Posterior vena cava (tissue), 2 donors: Measurements from ENCODE around the gene HTR4. TPM values are rescaled to one million over a fixed set of nuclear protein-coding genes. Genes with fewer than 3 reads are reported as not detected.

Source experiments
- DNase-seq: peaks from one replicate; pipeline ENCODE4 v3.0.0-alpha.2; 2020; ENCODE audit warnings: low spot score
- intact Hi-C, 2 donors: fragments of 100-400 bp; cut with DNase I; formaldehyde crosslinking; loops; one replicate each; pipeline versions ENCODE4 v1.14.1 to v1.14.2; 2022 to 2023
- total RNA-seq, 2 donors: library from RNA; stranded (reverse); fragmentation: NEBNext Ultra II Directional; extraction: Animal tissue kit (Norgen Biotek cat#: 25700); gene quantifications; one replicate each; pipeline ENCODE4 v1.2.1, GENCODE V29; 2021
- donor health status: DM: yes; HTN: yes; CAD: no.
- donor health status: DM: yes; HTN: yes; CAD: no.

HTR4 gene
- total RNA-seq, 2 donors from 2014 or later = 0.32 to 0.33 TPM

- no peak for DNase-seq
- intact Hi-C loops = no loop called here
These were observed 33.6 kb downstream of the HTR4 start for GRCh38 chr5:148620696-148621095.

- intact Hi-C loops = no loop called here
- DNase-seq = no peak
These were observed 34.2 kb downstream of the HTR4 start for GRCh38 chr5:148620091-148620490.

GRCh38 chr5:148619484-148619883 is 34.8 kb downstream of the HTR4 start:
- no peak for DNase-seq
- intact Hi-C loops = no loop called here

- intact Hi-C loops = no loop called here
These were observed 38.6 kb downstream of the HTR4 start for GRCh38 chr5:148615644-148616275.

GRCh38 chr5:148607406-148607805 is 46.9 kb downstream of the HTR4 start:
- no peak for DNase-seq
- intact Hi-C loops = loop anchor here in 1 of 2 donors (5.0 kb wide), 1 partner anchor 570 kb away; no protein-coding TSS in a partner anchor

More at GRCh38 chr5:148615644-148616275, 38.6 kb downstream of the HTR4 start:
- DNase-seq = no peak

- intact Hi-C loops = loop anchor here in 1 of 2 donors (5.0 kb wide), 1 partner anchor 571 kb away; no protein-coding TSS in a partner anchor
- DNase-seq = no peak
These were observed 48.0 kb downstream of the HTR4 start for GRCh38 chr5:148606296-148606695.

GRCh38 chr5:148599187-148599586 is 55.1 kb downstream of the HTR4 start:
- intact Hi-C loops = no loop called here
- no peak for DNase-seq

GRCh38 chr5:148595697-148596096 is 58.6 kb downstream of the HTR4 start:
- intact Hi-C loops = no loop called here

GRCh38 chr5:148586796-148587195 is 67.5 kb downstream of the HTR4 start:
- intact Hi-C loops = no loop called here

More at GRCh38 chr5:148595697-148596096, 58.6 kb downstream of the HTR4 start:
- no peak for DNase-seq

GRCh38 chr5:148585988-148586387 is 68.3 kb downstream of the HTR4 start:
- no peak for DNase-seq
- intact Hi-C loops = no loop called here

More at GRCh38 chr5:148586796-148587195, 67.5 kb downstream of the HTR4 start:
- DNase-seq = no peak

GRCh38 chr5:148584103-148584502 is 70.2 kb downstream of the HTR4 start:
- intact Hi-C loops = no loop called here

GRCh38 chr5:148583421-148583965 is 70.8 kb downstream of the HTR4 start:
- intact Hi-C loops = no loop called here
- DNase-seq = no peak

More at GRCh38 chr5:148584103-148584502, 70.2 kb downstream of the HTR4 start:
- no peak for DNase-seq

- no peak for DNase-seq
- intact Hi-C loops = no loop called here
These were observed 80.2 kb downstream of the HTR4 start for GRCh38 chr5:148574167-148574566.

GRCh38 chr5:148573374-148573773 is 81.0 kb downstream of the HTR4 start:
- intact Hi-C loops = no loop called here

GRCh38 chr5:148569948-148570347 is 84.4 kb downstream of the HTR4 start:
- intact Hi-C loops = no loop called here

More at GRCh38 chr5:148573374-148573773, 81.0 kb downstream of the HTR4 start:
- no peak for DNase-seq

GRCh38 chr5:148565148-148565547 is 89.2 kb downstream of the HTR4 start:
- intact Hi-C loops = no loop called here

More at GRCh38 chr5:148569948-148570347, 84.4 kb downstream of the HTR4 start:
- DNase-seq = no peak

GRCh38 chr5:148563021-148563420 is 91.3 kb downstream of the HTR4 start:
- intact Hi-C loops = no loop called here
- DNase-seq = no peak

More at GRCh38 chr5:148565148-148565547, 89.2 kb downstream of the HTR4 start:
- no peak for DNase-seq

GRCh38 chr5:148561801-148562311 is 92.5 kb downstream of the HTR4 start:
- no peak for DNase-seq
- intact Hi-C loops = no loop called here

GRCh38 chr5:148559461-148559860 is 94.9 kb downstream of the HTR4 start:
- intact Hi-C loops = no loop called here
- no peak for DNase-seq

GRCh38 chr5:148558892-148559291 is 95.4 kb downstream of the HTR4 start:
- intact Hi-C loops = no loop called here
- no peak for DNase-seq

GRCh38 chr5:148556835-148557234 is 97.5 kb downstream of the HTR4 start:
- intact Hi-C loops = no loop called here
- DNase-seq = no peak
